GM19043 (cell line): ENCODE results near the gene GPR148.

Source experiments
- ATAC-seq: cut with Tn5 transposase; IDR thresholded peaks from one replicate; pipeline ENCODE4 v1.9.1; 2021; ENCODE audit warnings: low read depth; ENCODE audit not compliant: unreplicated experiment

Gene GPR148

DNA sequence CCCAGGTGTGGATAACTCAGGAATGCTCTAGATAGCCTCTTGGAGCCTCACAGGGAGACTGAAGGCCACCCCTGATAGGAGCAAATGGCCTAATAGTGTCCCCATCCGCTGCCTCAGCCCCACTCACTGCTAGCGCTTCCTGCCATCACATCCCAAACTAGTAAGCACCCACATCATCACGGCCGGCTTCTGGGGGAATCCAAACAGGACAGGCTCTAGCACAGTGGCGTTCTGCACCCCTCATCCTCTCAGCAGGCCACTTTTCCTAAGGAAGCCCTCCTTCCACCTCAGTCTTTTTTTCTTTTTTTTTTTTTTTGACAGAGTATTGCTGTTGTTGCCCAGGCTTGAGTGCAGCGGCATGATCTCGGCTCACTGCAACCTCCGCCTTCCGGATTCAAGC lies 20.2 kb downstream of the GPR148 start:
- no peak for ATAC-seq

DNA sequence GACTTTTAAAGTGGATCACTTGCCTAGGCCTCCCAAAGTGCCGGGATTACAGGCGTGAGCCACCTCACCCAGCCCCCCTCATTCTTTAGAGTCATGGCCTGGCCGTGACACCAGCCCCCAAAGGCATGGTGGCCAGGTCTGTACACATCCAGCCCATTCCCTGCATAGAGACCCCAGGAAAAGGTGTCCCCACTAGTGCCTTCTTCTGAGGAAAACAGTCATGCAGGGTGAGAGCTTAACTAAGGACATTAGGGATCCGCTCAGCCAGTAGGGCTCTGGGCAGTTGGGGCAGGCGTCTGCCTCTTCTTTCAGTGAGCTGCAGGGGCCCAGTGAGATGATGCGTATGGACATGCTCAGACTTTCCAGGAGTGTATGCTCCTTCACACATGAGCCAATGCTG lies 20.8 kb downstream of the GPR148 start:
- no peak for ATAC-seq

DNA sequence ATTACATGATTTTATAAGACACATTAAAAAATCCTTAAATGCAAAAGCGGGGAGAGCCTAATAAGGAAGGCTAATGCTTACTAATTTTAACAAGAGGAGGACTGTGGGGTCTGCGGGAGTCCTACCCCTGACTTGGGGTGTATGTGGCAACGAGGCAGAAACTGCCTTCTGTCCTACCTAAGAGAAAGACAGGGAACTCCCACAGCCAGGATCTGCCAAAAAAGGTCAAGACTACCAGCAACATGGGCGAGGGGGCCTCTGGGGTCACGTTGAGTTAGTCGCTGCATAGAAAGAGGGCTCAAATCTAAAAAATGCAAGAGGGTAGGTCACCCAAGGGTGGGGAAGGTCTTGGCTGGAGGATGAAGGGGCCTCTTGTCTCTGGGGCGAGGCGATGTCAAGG lies 25.9 kb downstream of the GPR148 start:
- no peak for ATAC-seq

DNA sequence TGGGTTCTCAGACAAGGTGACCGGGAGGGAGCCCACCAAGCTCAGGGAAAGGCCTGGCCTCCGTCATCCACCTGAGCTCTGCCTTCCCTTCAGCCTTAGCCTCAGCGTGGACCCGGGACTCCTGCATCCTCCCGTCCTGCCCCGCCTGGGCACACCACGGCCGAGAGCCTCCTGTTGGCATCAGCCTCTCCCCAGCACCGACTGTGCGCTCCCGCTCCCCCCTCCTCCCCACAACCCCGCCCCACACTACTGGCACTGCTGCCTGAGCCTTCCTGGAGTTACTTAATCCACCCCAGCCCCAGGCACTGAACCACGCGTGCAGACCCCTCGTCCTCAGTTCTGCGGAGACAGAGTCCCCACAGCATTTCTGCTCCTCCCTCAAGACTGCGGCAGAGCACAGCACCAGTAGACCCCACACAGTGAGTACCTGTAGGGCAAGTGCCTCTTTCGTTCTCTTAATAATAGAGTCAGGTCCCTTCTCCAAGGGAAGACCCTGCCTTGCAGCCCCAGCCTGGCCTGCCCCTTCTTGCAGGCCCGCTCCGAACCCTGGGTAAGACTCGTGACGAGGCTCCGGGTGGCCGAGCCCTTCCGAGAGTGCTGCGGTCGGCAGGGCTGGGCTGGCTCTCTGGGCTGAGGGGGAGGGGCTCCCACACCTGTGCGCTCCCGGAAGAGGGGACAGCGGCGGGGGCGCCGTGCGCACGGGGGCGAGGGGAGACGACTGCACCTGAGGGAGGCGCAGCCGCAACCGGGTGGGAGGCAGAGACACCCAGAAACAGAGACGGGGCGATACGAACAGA lies 26.6 kb downstream of the GPR148 start, which contains the start of gene AMER3:
TSS of gene AMER3 (plus strand) at position 285 of the 797 bp plus-strand sequence. CDS start 6,533 bp downstream, outside the sequence.
- ATAC-seq = no peak

DNA sequence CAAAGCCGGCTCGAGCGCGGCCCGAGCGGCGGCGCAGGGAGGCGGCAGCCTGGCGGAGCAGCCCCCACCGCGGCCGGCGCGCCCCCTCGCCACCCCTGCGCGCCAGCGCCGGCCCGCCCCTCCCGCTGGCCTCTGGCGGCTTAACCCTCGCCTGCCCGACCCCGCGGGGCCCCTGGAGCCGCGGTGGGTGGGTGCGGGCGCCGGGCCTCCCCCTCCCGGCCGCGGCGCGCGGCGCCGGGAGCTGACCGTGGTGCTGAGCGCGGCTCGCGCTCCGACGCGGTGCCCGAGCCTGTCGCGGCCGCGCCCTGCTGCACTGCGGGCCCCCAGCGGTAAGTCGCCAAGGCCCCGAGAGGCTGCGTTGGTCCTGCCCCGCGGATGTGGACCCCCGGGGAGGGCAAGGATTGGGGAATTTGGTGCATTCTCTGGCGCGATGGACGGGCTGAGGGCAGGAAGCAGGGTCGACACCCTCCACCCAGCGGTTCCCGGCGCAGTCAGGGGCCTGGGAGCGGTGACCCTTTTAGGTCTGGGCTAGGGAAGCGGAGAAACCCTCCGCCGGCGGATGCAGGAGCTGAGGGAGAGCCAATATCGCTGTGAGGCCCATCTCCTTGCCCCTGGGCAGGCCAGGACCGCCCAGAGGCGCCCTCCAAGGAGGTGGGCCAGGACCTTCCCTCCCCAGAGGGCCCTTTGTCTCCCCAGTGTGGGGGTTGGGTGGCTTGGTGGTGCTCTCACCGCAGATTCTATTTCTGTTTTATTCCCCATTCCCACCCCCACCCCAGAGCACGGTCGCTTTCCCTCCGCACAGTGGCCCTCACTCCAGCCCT lies 27.4 kb downstream of the GPR148 start:
- no peak for ATAC-seq

DNA sequence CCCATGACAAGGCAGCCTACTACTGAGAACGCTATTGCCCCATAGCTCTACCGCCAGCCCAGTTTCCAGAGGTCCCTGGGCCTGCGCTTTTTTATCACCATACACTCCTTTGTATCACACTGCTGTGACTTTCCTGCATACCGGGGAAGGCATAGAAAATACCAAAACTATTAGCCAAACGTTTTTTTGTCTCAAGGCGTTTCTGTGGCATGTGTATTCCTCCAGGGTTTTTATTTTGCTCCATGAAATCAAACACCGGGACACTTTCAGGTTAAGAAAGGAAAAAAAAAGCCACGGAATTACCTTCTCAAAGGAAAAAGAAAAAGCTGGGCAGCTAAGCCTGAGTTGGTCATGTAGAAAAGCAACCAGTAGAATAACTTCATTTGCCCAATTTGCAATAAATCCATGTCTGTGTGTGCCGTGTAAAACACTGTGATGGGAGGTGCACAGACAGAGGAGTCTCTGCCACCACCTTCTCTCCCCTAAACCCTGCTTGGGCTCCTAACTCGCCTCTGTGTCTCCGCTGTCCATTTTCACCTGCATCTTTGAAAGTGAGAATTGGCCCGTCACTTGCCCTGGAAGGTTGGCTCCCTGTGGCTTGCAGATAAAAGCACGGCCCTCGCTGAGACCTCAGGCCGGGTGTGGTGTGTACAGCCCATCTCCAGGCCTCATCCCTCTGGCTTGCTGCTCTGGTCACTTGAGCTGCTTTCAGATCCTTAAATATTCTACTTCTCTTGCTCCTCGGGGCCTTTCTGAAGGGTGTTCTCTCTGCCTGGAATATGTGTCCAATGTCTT lies 28.2 kb downstream of the GPR148 start:
- no peak for ATAC-seq

DNA sequence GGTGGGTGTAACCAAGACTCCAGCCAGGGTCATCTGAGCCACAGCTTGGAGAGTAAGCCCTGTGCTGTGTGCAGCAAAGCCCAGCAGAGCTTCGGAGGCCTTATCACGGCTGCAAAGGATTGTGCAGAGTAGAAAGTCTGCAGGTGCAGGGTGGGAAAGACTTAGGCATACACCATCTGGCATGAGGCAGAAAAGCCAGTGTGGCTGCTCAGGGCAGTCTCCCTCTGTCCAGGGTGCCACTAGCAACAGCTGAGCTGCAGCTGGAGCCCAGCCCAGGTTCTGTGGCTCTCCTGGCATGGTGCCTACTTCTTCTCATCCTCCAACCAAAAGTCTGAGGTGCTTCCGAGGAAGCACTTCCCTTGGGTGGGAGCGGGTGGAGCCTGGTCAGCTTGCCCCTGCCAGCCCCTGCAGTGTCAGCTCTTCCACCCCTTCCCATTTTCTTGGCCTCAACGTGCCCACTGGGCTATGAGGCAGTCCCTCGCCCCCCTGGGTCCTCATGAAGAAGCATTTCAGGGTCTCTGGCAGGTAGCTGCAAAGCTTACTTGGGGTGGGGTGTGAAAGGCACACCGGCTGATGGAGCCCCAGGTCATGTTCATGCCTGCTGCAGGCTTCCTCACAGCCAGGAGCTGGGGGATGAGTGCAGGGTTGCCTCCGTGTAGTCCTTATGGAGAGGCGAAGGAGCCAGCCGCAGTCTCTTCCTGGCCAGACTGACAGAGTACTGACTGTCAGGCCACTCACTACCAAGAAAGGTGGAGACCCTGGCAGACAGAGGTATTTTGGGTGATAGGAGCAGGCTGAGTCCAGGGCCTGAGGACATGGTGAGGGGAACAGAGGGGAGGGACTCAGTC lies 31.3 kb downstream of the GPR148 start:
- ATAC-seq = no peak

DNA sequence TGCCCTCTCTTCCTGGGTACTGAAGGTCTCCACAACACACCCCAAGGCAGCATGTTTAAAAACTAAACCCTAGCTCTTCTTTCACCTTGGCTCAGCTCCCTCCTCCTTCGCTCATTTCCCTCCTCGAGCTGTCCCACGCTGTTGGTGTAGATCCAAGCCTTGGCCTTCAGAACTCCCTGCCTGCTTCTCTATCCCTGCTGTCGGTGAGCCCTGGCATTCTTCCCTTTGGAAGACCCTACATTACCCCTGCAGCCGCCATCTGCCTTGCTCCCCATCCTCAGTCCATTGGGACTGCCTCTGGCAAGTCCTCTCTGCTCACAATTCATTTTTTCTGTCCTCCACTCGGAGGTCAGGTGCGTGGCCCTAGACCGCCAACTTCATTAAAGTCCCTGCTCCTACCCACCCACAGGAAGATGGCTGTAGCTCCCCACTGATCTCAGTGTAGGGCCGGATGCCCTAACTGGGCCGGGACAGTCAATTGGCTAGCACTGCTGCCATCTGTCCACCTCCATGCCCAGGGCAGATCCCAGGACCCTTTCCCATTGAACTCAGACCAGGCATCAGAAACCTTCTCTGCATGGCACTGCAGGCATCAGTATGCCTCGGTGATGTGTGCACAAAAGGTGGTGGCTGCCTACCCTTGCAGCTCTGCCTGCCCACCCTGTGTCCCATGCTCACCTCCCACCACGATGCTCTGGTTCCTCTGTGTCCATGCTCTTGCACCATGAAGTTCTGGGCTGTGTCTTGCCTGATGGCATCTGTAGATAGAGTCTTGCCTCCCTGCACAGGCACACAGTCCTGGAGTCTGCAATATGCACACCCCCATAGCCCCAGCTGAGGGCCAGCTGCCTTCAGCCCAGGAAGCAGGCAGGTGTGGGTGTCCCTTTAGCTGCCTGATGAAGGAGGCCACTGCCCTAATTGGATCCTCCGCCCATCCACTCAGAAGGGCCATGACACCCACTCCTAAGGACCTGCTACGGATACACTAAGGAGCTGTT lies 32.2 kb downstream of the GPR148 start:
- no peak for ATAC-seq

DNA sequence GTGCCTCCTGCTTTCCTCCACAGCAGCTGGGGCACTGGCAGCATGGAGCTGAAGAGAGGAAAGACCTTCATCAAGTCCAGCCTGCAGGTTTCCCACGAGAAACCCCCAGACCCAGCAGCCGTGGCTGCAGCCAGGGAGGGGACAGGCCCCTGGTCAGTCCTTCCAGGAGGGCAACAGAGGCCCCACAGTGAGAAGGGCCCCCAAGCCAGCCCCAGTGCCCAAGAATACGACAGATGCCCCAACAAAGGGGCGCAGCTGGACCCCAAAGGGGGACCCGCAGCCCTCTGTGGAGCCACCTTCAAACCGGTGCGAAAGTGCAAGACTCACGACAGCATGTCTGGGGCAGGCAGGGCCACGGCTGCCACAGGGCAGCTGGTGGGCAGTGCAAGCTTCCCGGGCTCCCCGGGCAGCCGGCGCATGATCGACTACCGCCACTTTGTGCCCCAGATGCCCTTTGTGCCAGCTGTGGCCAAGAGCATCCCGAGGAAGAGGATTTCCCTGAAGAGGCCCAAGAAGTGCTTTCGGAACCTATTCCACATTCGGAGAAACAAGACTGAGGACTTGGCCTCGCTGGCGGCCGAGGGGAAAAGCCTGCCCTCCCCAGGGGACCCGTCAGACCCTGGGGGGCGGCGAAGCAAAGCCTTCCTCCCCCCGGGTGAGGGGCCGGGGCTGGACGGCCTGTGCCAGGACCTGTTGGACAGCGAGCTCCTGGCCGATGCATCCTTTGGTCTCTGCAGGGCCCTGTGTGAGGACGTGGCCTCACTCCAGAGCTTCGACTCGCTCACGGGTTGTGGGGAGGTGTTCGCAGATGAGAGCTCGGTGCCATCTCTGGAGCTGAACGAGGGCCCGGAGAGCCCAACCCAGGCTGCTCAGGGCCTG lies 33.4 kb downstream of the GPR148 start:
- ATAC-seq = no peak

DNA sequence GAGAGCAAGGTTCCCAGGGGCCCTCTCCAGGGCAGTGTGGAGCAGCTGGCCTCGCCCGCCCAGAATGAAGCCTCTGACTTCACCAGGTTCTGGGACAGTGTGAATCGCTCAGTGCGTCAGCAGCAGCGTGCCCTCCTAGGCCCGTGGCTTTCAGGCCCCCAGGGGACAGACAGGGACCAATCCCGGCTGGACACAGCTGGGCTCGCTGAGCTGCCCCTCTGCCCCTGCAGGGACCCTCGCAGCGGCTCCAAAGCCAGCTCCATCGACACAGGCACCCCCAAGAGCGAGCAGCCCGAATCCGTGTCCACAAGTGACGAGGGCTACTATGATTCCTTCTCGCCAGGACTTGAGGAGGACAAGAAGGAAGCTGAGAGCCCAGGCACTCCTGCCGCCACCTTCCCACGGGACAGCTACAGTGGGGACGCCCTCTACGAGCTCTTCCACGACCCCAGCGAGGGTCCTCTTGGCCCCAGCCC lies 34.1 kb downstream of the GPR148 start:
- no peak for ATAC-seq

DNA sequence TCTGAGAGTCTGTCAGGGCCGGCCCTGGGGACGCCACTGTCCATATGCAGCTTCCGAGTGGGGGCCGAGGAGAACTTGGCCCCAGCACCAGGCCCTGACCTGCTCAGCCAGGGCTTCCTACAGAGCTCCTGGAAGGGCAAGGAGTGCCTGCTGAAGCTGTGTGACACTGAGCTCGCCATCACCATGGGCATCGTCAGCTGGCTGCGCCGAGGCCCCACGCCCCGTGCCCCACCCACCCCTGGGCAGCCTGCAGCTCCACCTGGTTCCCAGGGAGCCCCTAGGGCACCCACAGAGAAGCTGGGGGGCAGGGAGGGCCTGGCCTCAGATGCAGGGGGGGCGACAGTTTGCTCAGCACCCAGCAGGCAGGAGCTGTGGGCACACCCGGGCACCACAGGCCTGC lies 34.5 kb downstream of the GPR148 start:
- no peak for ATAC-seq

DNA sequence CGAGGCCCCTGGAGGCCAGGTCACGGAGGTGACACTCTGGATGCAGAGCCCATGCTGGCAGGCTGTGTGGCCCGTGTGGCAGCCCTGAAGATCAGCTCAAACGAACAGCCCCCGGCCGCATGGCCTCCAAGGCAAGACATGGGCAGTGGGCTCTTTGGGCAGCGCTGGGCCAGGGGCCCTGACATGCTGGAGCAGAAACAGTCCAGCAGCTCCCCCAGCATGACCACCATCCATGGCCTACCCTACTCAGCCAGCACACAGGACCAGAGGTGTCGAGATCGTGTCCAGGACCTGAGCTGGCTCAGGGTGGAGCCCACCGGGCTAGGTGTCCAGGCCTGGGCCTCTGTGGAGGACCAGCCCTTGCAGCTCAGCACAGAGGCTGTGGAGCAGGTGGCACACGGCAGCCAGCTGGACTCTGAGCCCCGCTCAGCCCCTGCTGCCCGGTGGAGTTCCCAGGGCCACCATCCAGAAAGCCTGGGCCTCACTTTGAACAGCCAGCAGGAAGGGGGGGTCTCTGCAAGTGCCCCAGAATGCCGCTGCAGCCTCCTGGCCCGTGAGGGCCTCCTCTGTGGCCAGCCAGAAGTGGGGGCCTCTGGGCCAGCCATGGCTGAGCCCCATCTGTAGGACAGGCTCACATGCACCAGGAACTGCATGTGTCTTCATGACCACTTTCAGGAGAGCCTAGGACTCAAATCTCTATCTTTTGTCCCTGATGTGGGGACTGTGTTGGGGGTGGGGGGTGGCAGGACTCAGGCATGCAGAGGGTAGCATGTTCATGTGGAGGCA lies 35.4 kb downstream of the GPR148 start:
- no peak for ATAC-seq

DNA sequence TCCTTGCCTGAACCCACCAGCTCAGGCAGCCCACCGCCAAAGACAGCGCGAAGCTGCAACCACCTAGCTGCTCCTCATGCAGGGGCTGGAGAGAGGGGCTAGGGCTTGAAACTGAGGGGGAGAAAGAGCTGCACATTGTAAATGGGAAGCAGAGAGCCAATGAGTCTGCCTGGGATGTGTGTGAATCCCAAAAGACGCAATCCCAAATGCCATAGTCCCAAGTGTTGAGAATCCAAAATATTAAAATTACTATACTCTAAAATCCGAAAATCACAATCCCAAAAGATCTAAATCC lies 35.9 kb downstream of the GPR148 start:
- ATAC-seq = no peak

DNA sequence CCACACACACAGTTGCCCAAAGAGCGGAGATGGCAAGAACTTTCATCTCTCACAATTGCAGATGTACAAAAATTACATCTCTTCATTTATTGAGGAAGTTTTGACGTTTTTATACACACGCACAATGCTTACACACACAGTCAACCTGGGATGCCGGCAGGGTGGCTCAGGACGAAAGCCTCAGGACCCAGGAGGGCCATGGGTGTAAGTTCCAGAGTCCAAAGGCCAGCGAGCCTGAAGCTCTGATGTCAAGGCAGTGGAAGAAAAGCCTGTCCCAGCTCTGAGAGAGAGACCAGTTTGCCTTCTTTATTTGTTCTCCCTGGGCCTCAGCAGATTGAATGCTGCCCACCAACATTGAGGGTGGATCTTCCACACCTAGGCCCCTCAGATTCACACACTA lies 36.6 kb downstream of the GPR148 start:
- ATAC-seq = no peak

DNA sequence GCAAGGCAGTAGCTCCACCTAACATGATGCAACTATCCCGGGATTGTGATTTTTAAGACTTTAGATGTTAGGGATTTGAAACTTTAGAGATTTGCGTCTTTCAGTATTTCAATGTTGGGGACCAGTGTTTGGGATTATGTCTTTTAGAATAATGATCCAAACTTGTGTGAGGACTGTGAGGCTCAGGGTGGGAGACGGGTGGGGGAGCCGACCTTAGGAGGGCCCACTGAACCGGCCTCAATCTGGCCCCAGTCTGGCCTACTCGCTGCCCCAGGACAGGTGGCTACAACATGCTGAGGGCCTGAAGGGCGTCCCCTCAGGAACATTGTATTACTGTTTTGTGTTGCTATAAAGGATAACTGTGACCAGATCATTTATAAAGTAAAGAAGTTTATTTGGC lies 37.2 kb downstream of the GPR148 start:
- ATAC-seq = no peak

DNA sequence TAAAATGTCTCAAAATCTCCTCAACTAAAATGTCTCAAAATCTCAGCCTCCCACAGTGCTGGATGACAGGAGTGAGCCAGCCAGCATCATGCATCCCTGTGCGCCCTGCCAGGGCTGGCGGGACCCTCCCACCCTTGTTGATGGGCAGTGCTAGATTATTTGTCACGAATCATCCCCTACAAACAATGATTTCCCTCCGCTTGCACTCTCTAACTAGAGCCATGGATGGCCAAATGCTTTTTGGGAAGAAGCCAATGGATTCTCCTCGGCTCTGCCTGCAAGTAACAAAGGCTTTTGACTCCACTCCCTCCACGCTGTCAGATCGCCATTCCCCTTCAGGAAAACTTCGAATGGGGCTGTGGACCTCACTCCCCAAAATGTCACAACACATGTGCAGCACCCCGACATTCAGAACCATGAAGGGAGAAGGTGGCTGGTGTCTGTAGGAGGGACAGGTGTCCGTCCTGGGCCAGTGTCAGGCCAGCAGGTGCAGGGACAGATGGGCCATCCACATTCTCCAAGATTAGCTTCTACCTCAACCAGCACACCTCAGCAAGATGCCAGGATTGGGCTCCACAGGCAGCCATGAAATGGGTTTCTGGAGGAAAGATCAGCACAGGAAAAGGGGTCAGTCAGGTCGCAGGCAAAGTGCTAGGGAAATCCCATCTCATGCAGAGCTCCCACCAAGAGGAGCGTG lies 38.0 kb downstream of the GPR148 start:
- ATAC-seq = no peak

DNA sequence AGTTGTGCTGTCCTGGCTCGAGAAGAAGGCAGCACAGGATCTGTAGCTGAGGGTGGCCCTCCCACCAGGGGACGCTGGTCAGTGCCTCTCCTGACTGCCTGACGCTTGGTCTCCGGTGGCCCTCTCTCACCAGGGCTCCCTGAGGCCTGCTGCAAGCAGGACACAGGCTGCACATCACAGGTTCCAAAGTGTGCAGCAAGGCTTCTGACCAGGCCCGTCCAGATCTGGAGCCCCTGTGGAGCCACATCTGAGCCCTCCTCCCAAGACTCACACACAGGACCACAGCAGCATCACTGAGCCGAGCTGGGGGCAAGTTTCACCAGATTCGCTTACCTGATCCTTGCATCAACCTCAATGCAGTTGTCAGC lies 38.5 kb downstream of the GPR148 start:
- ATAC-seq = no peak
